T-helper 1 cell (primary cell): ENCODE data around the gene DTNA.
"Not testable (repeated sequence)": the region's sequence is repeated elsewhere in the genome, so short reads cannot be mapped to it uniquely, and the experiment has no call there.

ENCODE experiments used
- DNase-seq, 5 donors: peaks; one replicate each; pipeline ENCODE4 v3.0.0-alpha.2; 2012 to 2020

Gene DTNA

DNA sequence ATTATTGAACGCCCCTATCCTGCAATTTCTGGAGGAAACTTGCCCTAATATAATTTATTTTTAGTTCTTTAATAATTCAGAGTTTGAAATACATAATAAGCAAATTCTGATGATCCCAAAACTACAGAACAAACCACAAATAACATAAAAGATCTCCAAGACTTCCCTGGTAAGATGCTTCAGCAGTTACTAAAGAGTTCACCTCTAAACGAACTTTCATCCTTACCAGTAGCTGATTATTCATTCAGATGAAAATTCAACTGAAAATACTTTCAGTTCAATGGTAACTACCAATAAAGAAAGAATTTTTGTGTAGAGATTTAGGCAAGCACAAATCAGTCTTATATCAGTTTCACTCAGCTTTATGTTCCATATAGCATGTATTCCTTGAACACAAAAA, 201.0 kb downstream of the DTNA start:
- no peak for DNase-seq

DNA sequence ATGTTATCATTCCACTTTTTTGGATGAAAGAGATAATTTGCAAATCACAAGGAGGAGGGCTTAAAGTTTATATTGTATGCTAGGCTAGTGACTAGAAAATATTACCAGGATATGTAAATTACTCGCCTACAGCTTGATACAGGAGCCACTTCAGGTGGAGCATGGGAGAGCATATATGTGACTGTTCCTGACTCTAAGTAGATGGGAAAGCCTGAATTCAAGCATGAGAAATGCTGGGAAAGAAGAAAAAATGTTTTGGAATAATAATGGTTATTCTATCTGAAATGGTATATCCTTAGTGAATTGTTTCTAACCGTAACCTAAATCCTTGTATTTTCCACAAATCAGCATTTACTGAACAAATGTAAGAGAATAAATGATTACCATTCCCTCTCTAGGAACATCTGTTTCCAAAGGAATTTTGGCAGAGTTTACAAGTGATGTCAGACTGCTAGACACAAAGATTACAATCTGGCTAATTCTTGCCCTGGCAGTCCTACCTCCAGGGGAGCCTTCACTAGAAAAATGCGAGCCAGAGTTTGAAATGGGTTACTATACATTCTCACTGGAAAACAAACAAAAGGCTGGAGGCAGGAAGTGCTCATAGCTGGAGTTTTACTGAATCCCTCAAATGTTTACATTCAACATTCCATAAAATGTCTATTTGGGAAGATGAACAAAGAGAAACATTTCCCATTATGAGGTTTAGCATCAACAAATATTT, 201.7 kb downstream of the DTNA start:
- DNase-seq: no peak

DNA sequence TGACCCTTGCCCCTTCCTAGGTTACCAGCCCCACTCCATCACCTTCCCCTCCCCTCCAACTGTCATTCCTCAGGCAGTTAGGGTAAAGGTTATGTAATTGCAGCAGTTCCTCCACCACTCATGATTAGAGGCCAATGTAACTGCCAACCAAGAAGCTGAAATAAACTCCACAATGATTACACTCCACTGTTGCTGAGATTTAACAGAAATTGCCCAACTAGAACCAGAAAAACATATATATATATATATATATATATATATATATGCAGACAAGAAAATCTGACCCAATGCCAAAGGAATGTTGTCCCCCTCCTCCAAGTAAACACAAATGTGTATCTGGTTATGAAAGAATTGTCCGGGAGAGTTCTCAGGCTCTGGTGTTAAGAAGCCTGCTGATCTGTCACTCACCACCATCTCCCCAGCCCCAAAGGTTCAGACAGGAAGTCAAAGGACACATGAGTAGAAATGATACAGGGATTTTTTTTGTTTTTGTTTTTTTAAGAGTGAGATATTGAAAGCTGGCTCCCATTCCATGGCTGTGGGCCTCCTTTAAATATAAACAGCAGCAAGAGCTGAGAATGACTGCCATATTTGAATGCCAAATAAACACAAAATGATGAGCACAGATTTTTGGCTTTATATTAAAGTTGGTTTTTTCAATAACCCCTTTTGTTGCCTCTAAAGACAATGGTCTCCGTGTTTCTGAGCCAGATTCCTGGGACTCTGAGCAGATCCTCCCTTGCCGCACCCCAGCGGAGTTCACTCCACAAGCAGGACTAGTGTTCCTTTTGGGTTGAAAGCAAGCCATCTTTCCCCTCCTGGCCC, 204.0 kb downstream of the DTNA start:
- DNase-seq: no peak

DNA sequence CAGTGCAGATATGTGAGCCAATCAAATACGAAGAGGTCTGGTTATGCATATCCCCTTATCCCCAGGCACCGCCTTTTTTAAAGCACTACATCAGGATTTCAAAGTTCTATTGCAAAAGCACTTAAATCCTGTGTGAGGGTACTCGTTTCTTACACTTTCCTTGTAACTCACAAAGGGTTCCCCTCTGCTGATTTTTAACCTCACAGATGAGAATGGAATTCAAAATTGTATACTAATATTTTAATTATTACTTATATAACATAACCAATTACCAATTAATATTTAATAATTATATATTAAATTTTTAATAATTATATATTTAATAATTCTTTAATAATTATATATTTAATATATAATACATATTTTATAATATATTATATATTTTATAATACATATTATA, 204.9 kb downstream of the DTNA start:
- no peak for DNase-seq

DNA sequence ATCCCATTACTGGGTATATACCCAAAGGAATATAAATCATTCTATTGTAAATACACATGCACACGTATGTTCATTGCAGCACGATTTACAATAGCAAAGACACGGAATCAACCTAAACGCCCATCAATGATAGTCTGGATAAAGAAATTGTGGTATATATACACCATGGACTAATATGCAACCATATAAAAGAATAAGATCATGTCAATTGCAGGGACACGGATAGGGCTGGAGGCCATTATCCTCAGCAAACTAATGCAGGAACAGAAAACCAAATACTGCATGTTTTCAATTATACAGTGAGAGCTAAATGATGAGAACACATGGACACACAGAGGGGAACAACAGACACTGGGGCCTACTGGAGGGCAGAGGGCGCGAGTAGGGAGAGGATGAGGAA, 206.4 kb downstream of the DTNA start:
- DNase-seq: not testable (repeated sequence)

DNA sequence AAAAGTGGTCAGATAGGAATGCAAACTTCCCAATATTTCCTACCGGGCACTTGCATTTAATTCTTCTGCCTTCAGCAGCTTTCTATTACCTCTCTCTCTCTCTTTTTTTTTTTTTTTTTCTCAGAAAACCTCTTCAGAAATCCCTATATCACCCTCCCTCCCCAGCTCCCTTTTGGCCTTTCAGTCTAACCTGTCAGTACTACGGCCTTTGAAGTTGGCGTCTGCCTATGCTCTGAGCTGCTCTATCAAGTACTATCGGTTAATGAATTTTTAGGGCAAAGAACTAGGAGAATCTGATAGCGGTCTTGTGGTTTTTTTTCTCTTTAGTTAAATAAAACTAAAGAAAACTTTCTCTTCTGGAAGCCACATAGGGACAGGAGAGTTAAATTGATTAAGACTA, 208.8 kb downstream of the DTNA start:
- no peak for DNase-seq

DNA sequence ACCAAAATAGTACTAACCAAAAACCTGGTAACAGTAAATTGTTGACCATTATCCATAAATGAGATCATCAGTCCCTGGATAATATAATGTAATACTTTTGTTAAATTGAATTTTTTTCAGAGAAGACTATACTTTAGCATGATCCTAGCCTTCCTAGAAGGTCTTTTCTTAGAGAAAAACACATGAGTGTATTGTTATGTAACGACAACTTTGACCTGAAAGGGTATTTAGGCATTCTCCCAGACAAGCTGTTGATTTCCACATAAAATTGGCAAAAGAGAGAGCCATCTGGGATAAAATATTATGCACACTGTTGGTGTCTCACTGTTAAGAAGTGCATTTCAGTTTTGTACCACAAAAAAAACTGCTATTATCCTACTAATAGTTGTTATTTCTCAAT, 211.1 kb downstream of the DTNA start:
- DNase-seq: no peak

DNA sequence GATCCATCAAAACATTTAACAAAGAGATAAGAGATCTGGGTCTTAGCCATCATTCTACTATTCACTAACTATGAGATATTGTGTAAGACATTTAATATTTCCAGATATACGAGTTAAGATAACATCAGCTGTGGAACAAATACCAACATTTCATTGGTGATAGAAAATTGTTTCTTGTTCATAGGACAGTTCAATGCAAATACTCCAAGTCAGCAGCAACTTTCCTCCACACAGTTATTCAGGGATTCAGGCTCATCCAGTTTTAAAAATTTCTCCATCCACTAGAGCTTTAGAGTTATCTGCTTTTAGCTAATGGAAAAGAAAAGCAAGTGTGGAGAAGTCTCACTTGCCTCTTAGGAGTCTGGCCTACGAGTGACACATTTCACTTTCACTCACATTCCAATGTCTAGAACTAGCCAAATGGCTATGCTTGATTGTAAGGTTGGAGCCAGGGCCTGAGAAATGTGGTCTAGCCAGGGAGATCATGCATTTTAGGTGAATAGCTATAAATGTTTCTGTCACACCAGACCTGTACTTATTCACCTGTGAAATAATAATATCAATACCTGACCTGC, 211.8 kb downstream of the DTNA start:
- no peak for DNase-seq

DNA sequence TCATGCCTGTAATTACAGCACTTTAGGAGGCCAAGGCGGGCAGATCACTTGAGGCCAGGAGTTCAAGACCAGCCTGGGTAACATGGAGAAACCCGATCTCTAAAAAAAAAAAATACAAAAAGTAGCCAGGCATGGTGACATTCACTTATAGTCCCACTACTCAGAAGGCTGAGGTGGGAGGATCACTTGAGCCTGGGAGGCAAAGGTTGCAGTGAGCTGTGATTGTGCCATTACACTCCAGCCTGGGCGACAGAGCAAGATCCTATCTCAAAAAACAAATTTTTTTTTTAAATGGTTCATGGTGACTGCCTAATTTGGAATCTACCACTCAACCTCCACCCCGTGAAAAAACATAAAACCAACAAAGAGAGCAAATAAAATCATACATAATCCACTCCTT, 212.5 kb downstream of the DTNA start:
- not testable (repeated sequence) for DNase-seq

DNA sequence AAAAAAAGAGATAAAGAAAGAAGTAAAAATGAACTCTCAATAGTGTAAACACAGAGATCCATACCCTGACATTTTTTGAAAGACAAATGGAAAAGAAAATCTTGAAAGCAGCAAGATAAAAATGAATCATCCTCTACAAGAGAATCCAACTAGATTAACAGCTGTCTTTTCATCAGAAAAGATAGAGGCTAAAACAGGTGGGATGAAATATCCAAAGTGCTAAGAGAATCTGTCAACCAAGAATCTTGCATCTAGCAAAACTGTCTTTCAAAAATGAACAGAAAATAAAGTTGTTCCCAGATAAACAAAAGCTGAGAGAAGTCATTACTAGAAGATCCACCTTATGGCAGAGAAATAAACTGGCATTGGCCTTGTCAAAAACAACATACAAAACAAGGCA, 213.8 kb downstream of the DTNA start:
- no peak for DNase-seq

DNA sequence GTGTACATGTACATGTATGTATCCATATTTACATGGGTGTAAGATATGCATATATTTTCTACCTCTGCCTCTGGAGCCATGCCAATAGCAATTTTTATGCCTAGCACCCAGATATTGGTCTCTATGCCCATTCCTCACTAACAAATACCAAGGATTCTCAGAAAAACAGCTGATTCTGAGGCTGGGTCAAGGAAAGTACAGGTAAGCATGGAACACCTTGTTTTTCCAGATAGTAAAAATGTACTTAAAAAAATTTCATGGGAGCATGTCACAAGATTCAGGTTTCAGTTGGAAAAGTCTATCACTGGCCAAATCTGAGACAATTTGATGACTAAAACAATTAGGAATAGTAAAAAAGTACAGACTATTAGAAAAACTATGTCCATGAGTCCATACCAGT, 216.6 kb downstream of the DTNA start:
- DNase-seq: no peak

DNA sequence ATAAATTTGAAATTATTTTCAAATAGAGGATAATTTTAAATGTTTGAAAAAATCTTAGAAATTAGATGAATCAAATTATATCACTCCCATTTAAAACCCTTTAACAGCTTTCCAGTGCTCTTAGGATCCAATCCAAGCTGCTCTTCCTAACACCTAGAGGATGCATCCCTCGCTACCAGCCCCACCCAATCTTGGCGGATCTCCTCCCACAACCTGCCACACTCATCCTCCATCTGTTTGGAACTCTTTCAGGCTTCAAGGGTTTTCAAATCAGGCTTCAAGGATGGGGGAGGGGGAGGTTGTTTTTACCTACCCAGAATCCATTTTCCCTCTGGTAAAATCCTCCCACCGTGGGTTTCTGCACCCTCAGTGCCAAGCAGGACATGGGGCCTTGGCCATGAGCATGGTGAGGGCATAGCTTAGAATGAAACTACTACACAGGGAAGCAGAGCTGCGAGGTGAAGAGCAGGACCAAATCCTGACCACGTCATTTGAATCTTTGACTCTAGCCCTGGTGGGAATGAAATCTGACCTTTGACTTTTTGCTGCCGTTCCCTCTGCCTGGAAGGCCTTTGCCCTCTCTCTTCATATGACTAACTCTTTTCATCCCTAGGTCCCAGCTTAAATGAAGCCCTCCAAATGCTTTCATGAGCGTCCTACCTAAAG, 218.1 kb downstream of the DTNA start:
- DNase-seq: no peak

DNA sequence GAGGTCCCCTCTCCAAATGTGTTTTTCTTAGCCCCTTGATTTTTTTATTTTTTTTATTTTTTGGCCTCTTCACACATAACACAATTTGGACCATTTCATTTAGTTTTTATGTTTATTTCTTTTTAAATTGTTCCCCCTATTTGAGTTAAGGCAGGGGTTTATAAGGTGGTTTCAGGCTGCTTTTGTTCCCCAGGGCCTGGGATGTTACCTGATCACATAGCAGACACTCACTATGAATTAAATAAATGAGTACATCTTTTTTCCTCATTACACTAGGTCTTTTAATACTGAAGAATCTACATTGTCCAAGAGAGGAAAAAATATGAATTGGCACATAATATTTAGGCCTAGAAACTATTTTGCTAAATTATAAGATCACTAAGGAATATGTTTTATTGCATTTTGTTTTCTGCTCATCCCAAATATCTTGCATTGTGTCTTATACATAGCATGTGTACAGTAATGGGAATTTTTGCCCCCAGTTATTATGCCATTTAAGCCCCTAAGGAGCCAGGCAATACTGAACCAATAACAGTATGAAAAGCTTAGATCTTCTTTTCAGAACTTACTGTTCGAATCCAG, 218.7 kb downstream of the DTNA start:
- DNase-seq: no peak

DNA sequence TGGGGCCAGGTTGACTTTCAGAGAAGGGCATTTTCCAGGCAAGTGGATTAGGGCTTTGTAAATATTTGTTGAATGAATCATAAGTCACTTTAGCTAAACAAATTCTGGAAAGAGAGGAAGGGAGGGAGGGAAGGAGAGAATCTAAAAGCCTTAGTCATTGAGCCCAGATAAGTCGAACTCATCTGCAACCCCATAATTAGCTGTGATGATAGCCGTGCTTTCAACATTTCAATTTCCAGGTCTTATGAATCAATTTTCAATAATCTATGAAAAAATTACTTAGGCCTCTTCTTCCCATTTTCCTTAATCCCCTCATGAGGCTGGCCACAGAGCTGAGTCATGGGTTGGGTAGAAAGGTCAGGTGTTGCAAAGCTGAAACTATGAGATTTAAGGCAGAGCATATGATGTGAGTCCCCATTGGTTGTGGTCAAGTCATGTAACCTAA, 219.3 kb downstream of the DTNA start:
- no peak for DNase-seq

DNA sequence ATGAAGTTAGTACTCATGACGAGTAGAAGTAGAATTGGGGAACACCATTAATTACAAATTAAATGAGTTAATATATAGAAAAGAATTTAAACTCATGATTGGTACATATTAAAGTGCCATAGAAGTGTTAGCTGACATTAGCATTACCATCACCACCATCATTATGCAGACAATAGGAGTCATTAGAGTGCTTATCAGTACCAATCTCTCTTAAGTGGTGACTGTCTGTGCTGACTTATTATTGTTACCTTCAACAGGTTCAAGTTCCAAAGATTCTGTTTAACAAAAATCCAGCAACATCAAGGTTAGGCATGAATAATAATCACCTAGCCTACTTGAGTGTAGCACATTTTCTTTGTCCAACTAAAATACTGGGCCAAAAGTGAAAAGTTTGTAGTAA, 222.3 kb downstream of the DTNA start:
- no peak for DNase-seq

DNA sequence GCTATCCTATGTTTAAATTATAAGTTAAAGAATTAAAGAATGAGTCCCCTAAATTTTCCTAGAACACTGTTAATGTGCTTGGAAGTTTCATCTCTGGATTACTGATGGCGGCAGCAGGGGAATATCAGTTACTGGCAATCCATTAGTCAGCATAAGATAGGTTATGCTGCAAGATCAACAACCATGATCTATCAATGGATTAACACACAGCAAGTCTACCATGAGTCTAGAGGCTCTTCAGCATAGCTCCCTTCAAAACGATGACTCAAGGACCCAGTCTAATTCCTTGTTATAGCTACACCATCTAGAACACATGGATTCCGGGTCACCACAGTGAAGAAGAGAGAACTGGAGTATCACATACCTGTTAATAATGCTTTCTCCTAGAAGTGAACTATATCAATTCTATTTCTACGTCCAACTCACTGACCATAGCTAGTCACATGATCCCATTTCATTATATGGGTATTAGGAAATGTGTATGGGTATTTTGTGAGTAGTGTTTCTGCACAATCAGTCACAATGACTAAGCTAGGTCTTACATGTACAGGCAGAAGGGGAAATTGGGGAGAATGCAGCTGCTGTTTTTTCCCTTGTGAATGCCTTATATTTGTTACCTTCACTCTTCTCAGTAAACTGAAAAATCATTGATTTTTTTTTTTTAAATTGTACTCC, 222.8 kb downstream of the DTNA start:
- DNase-seq: no peak

DNA sequence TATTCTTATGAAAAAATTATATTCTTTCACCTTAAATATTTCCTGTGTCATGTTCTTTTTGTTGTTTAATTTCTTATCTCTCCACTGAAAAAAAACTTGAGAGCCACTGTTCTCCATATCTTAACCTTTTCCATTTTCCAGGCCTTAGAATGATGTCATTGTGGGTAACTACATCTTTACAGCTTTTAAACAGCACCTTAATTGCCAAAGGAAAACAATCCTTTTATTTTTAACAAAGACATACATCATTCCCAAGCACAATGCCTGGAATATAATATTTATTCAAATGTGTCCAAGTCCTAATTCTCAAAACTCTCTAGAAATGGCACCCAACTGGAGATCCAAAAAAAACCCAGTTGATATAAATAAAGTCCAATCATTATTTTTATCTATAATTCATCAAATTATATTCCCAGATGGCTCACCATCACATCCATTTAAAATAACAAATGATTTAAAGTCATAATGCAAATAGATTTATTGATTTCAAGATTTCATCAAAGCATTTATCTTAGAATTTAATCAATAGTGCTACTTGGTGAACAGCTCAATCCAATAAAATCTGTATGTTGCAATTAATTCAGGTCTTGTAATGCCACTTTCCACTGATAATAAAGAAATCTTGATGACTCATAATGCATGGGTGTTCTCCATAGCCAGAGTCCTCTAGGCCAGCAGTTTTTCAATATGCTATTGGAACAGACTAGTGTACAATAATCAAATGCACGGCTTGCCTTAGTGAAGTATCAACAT, 224.0 kb downstream of the DTNA start:
- no peak for DNase-seq

DNA sequence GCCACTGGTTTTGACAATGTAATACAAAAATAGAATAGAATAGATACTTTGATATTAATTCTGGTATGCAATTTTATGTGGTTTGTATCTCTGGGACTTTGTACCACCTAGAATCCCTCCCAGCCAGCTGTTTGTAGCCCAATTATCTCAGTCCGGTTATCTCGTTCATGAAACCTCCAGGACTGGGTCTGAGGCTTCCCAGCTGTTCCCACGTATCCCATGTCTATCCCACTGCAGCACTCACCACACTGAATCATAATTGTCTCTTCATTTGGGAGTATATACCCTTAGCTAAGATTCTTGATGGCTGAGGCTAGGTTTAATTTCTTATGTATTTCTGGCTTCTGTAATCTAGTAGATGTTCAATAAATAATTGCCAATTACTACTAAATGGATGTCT, 226.7 kb downstream of the DTNA start:
- no peak for DNase-seq

DNA sequence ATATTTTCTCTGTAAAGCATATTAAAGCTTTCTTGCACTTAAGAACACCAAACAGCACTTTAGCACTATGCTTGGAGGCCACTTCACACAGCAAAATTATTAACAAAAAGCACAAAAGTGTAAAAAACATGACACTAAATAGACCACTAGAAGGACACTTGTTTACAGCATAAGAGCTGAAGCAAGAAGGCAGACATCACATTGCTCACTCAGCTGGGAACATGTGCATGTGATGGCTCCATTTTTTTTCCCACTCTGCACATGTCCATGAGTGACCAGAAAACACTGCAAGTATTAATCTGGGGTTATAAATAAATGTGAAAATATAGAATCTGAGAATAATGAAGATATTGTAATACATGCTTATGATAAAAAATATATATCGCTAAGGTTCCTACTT, 228.0 kb downstream of the DTNA start:
- DNase-seq: no peak
